MM.1S (cell line): ENCODE measurements around the gene NFKB1.

Experiments
- DNase-seq: peaks from one replicate; pipeline ENCODE4 v3.0.0-alpha.2; 2015
- H2AFZ ChIP-seq: fragments of 300-600 bp; sonication (generic); 2 replicates; pipeline ENCODE4 v1.6.0; 2016; ENCODE audit warnings: antibody characterized with exemption, low read length
- H3F3A ChIP-seq: fragments of 300-600 bp; sonication (generic); 2 replicates; pipeline ENCODE4 v1.6.1; 2016; ENCODE audit warnings: mild to moderate bottlenecking, antibody characterized with exemption, low read length, moderate library complexity, mixed read lengths; ENCODE audit not compliant: insufficient read depth
- H3K27ac ChIP-seq: fragments of 300-600 bp; sonication (generic); 2 replicates; pipeline ENCODE4 v1.5.1; 2016; ENCODE audit warnings: mild to moderate bottlenecking, low read length
- H3K27me3 ChIP-seq: fragments of 300-600 bp; sonication (generic); replicated peaks from 2 replicates; pipeline ENCODE4 v1.6.0; 2016; ENCODE audit warnings: low read length; ENCODE audit not compliant: insufficient read depth
- H3K36me3 ChIP-seq: fragments of 300-600 bp; sonication (generic); replicated peaks from 2 replicates; pipeline ENCODE4 v1.6.1; 2016; ENCODE audit warnings: mild to moderate bottlenecking, low read length, mixed read lengths; ENCODE audit not compliant: insufficient read depth
- H3K4me1 ChIP-seq: fragments of 300-600 bp; sonication (generic); 2 replicates; pipeline ENCODE4 v1.6.1; 2016; ENCODE audit warnings: low read length, mixed read lengths
- H3K4me2 ChIP-seq: fragments of 300-600 bp; sonication (generic); 2 replicates; pipeline ENCODE4 v1.6.0; 2016; ENCODE audit warnings: low read depth, low read length
- H3K4me3 ChIP-seq: fragments of 300-600 bp; sonication (generic); 2 replicates; pipeline ENCODE4 v1.5.1; 2016; ENCODE audit warnings: low read length, mixed read lengths
- H3K79me2 ChIP-seq: fragments of 300-600 bp; sonication (generic); 2 replicates; pipeline ENCODE4 v1.6.1; 2016; ENCODE audit warnings: mixed run types, low read length, mixed read lengths
- H3K9ac ChIP-seq: fragments of 300-600 bp; sonication (generic); 2 replicates; pipeline ENCODE4 v1.6.1; 2016; ENCODE audit warnings: low read length, mixed read lengths
- H3K9me2 ChIP-seq: fragments of 300-600 bp; sonication (generic); replicated peaks from 2 replicates; pipeline ENCODE4 v1.6.1; 2016; ENCODE audit warnings: mild to moderate bottlenecking, low read length, mixed read lengths; ENCODE audit not compliant: insufficient read depth
- H3K9me3 ChIP-seq: fragments of 300-600 bp; sonication (generic); replicated peaks from 2 replicates; pipeline ENCODE4 v1.6.1; 2016; ENCODE audit warnings: mild to moderate bottlenecking, low read length, mixed read lengths; ENCODE audit not compliant: insufficient read depth
- H4K20me1 ChIP-seq: fragments of 300-600 bp; sonication (generic); 2 replicates; pipeline ENCODE4 v1.6.1; 2016; ENCODE audit warnings: mild to moderate bottlenecking, low read length, moderate library complexity, mixed read lengths; ENCODE audit not compliant: insufficient read depth
- EZH2 ChIP-seq: fragments of 300-600 bp; sonication (generic); optimal IDR thresholded peaks from 2 replicates; pipeline ENCODE3; 2017; ENCODE audit warnings: low read depth, mild to moderate bottlenecking, antibody characterized with exemption, low read length, mixed read lengths
- EZH2phosphoT487 ChIP-seq: fragments of 300-600 bp; sonication (generic); IDR thresholded peaks from 2 replicates; pipeline ENCODE4 v1.6.1; 2018; ENCODE audit warnings: antibody characterized with exemption, low read length
- TF ChIP-seq, protein P1 (sequence below): fragments of 300-600 bp; sonication (generic); IDR thresholded peaks from 2 replicates; pipeline ENCODE4 v1.5.1; 2016; ENCODE audit warnings: antibody characterized with exemption, low read length, mixed read lengths

NFKB1 gene

DNA sequence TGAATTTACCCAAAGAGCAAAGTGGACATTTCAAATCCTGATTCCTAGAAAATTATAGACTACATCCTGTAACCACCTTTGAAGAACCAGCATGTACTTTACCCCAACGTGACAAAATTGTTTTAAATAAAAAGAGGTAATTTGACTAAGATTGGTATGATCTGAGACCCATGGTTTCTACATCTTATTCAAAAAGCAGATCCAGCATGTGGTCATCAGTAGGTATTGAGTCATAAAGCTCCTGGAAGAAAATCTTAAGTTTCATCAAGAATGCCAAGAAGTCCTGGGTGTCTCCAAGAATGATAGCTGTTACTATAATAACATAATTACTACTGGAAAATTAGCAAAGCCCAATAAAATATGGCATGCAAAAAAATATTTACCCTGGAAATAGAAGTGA, 61.8 kb downstream of the NFKB1 start:
- Histone ChIP-seq H3K27me3 (no peaks in the 10 kb centered on the region), H4K20me1 (no peaks in the 10 kb centered on the region), H3K79me2 (peaks cover 75% of the 10 kb centered on the region), H3K9ac (no peak overlapping the region), H2AFZ (no peak overlapping the region), H3K4me1 (peaks cover 16% of the 10 kb centered on the region), H3K9me3 (no peaks in the 10 kb centered on the region), H3F3A (no peaks in the 10 kb centered on the region), H3K27ac (no peak overlapping the region), H3K36me3 (no peaks in the 10 kb centered on the region), H3K4me3 (no peak overlapping the region), H3K9me2 (no peaks in the 10 kb centered on the region), H3K4me2 (no peak overlapping the region)
- TF ChIP-seq, protein P1, sequence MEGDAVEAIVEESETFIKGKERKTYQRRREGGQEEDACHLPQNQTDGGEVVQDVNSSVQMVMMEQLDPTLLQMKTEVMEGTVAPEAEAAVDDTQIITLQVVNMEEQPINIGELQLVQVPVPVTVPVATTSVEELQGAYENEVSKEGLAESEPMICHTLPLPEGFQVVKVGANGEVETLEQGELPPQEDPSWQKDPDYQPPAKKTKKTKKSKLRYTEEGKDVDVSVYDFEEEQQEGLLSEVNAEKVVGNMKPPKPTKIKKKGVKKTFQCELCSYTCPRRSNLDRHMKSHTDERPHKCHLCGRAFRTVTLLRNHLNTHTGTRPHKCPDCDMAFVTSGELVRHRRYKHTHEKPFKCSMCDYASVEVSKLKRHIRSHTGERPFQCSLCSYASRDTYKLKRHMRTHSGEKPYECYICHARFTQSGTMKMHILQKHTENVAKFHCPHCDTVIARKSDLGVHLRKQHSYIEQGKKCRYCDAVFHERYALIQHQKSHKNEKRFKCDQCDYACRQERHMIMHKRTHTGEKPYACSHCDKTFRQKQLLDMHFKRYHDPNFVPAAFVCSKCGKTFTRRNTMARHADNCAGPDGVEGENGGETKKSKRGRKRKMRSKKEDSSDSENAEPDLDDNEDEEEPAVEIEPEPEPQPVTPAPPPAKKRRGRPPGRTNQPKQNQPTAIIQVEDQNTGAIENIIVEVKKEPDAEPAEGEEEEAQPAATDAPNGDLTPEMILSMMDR, result no peak
- TF ChIP-seq EZH2 (no peak), EZH2phosphoT487 (no peak)
- DNase-seq, result no peak

DNA sequence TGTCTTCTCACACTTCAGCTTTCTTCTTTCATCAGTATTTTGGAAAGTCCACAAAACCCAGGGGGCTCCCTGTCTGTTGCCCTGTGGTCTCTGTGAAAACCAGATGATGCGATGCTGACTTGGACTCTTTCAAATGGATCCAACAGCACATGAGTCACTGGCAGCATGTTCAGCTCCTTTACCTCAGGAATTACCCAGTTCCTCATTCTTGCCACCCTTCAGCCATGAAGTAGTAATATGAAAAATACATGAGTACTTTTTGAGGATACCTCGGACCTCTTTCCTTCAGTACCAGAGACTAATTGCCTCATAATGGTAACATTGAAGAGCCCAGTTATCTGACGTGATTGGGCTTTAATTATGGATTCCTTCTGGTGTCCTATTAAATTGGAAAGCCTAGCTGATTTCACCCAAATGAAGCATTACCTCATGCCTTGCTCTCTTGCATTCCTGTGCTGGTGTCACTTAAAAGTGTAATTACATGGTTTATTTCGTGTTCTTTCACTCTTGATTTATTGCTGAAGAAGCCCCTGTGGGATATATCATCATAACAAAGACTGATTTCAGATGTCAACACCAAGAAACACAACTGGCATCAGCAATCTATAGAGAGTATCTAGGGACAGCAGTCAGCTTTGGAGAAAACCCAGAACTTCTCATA, 63.4 kb downstream of the NFKB1 start:
- no peaks in the 10 kb centered on the region for H3K9me3 ChIP-seq
- no peak overlapping the region for H3K27ac ChIP-seq
- TF ChIP-seq EZH2phosphoT487 (no peak), EZH2 (no peak)
- TF ChIP-seq, protein P1, result no peak
- no peak for DNase-seq
- no peak overlapping the region for H3K4me3 ChIP-seq
- no peak overlapping the region for H3K9ac ChIP-seq
- no peaks in the 10 kb centered on the region for H3F3A ChIP-seq
- peaks cover 69% of the 10 kb centered on the region for H3K79me2 ChIP-seq
- H3K9me2 ChIP-seq, result no peaks in the 10 kb centered on the region
- no peaks in the 10 kb centered on the region for H4K20me1 ChIP-seq
- H3K4me1 ChIP-seq, result peaks cover 16% of the 10 kb centered on the region
- H2AFZ ChIP-seq, result no peak overlapping the region
- no peaks in the 10 kb centered on the region for H3K36me3 ChIP-seq
- H3K4me2 ChIP-seq, result no peak overlapping the region
- H3K27me3 ChIP-seq, result no peaks in the 10 kb centered on the region

DNA sequence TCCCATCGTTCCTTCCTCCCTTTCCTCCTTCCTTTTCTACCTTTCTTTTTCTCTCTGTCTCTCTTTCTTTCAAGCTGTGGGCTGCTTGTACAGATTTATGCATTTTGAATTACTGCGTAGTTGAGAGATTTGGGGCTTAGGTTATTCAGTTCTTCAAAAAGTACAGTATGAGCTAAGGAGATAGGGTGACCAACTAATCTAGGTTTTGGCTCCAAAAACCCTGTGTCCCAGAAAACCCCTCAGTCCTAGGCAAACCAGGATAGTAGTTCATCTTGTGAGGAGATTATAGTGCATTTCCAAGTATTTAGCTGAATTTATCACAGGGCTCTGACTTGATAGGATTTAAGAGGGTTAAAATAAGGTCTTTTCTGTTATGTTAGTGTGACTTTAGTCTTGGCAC, 64.5 kb downstream of the NFKB1 start:
- no peaks in the 10 kb centered on the region for H3K27me3 ChIP-seq
- no peak overlapping the region for H3K4me3 ChIP-seq
- no peak overlapping the region for H2AFZ ChIP-seq
- 0 out of 2 replicates have a peak, but pooled peaks cover 8% of the 10 kb centered on the region for H3K4me1 ChIP-seq
- TF ChIP-seq EZH2phosphoT487 (no peak), EZH2 (no peak)
- TF ChIP-seq, protein P1, result no peak
- H3K79me2 ChIP-seq, result peaks cover 65% of the 10 kb centered on the region
- no peak for DNase-seq
- H3K36me3 ChIP-seq, result 0 out of 2 replicates have a peak, but pooled peaks cover 5% of the 10 kb centered on the region
- H4K20me1 ChIP-seq, result no peaks in the 10 kb centered on the region
- no peak overlapping the region for H3K9ac ChIP-seq
- no peak overlapping the region for H3K27ac ChIP-seq
- H3K9me3 ChIP-seq, result no peaks in the 10 kb centered on the region
- H3F3A ChIP-seq, result no peaks in the 10 kb centered on the region
- no peaks in the 10 kb centered on the region for H3K9me2 ChIP-seq
- H3K4me2 ChIP-seq, result no peak overlapping the region
